ENCODE results near the gene SMIM32.

The SMIM32 gene

GRCh38 chr5:136185974-136186665 is 6.8 kb downstream of the SMIM32 start:
- no peak for DNase-seq

GRCh38 chr5:136182618-136183017 is 10.3 kb downstream of the SMIM32 start:
- no peak for DNase-seq

- DNase-seq, result no peak
Measured at GRCh38 chr5:136174021-136174659, 18.8 kb downstream of the SMIM32 start.

GRCh38 chr5:136169218-136169617 is 23.7 kb downstream of the SMIM32 start:
- no peak for DNase-seq

- DNase-seq, result no peak
Measured at GRCh38 chr5:136166909-136167308, 26.1 kb downstream of the SMIM32 start.

GRCh38 chr5:136164226-136164625 is 28.7 kb downstream of the SMIM32 start:
- no peak for DNase-seq

- DNase-seq, result no peak
Measured at GRCh38 chr5:136162008-136162407, 31.0 kb downstream of the SMIM32 start.

GRCh38 chr5:136159457-136159856 is 33.5 kb downstream of the SMIM32 start:
- no peak for DNase-seq

- no peak for DNase-seq
Measured at GRCh38 chr5:136157514-136157913, 35.4 kb downstream of the SMIM32 start.

- DNase-seq, result no peak
Measured at GRCh38 chr5:136155761-136156160, 37.2 kb downstream of the SMIM32 start.

GRCh38 chr5:136155078-136155477 is 37.9 kb downstream of the SMIM32 start:
- no peak for DNase-seq

- no peak for DNase-seq
Measured at GRCh38 chr5:136153581-136154236, 39.3 kb downstream of the SMIM32 start.

- DNase-seq, result no peak
Measured at GRCh38 chr5:136149891-136150290, 43.1 kb downstream of the SMIM32 start.

- DNase-seq, result no peak
Measured at GRCh38 chr5:136147632-136148031, 45.3 kb downstream of the SMIM32 start.

GRCh38 chr5:136146201-136146600 is 46.8 kb downstream of the SMIM32 start:
- DNase-seq, result no peak

- DNase-seq, result no peak
Measured at GRCh38 chr5:136145030-136145429, 47.9 kb downstream of the SMIM32 start.

- no peak for DNase-seq
Measured at GRCh38 chr5:136143763-136144162, 49.2 kb downstream of the SMIM32 start.

GRCh38 chr5:136143312-136143711 is 49.6 kb downstream of the SMIM32 start:
- no peak for DNase-seq

GRCh38 chr5:136141561-136141960 is 51.4 kb downstream of the SMIM32 start:
- no peak for DNase-seq
